HEK293 (cell line): ENCODE data around the gene MAN1C1.

Source experiments
- CTCF ChIA-PET: fragments of 350-600 bp; formaldehyde crosslinking; extraction: SDS; loops from one replicate; lab custom pipeline; 2021; ENCODE audit warnings: antibody characterized with exemption; lab: Yijun Ruan, JAX
- POLR2A ChIA-PET: fragments of 300-600 bp; formaldehyde crosslinking; extraction: SDS; loops from one replicate; lab custom pipeline; 2020; ENCODE audit warnings: antibody characterized with exemption, inconsistent platforms; lab: Yijun Ruan, JAX
- H3K27ac ChIP-seq: fragments of 200-500 bp; sonication (Bioruptor generic); 2 replicates; pipeline ENCODE4 v1.5.1; 2014; ENCODE audit warnings: low read depth, low read length, control low read depth, inconsistent platforms; ENCODE audit errors: extremely low read depth
- H3K36me3 ChIP-seq, 2 experiments: fragments of 200-500 bp in 1 of 2; sonication (Bioruptor generic) in 1 of 2; 1 replicate in 1 of 2; 2 replicates in 1 of 2; pipeline ENCODE4 v1.5.1; 2014 to 2017; ENCODE audit warnings: inconsistent platforms in 2 of 2, low read length in 2 of 2; ENCODE audit not compliant: control insufficient read depth in 2 of 2, insufficient read depth in 1 of 2
- H3K4me1 ChIP-seq: fragments of 200-500 bp; sonication (Bioruptor generic); 2 replicates; pipeline ENCODE4 v1.5.1; 2014; ENCODE audit warnings: mild to moderate bottlenecking, low read length, inconsistent platforms; ENCODE audit not compliant: control insufficient read depth, insufficient read depth
- H3K4me3 ChIP-seq: 2 replicates; pipeline ENCODE4 v1.5.1; 2011; ENCODE audit warnings: low read depth, mild to moderate bottlenecking, control low read depth, low read length, moderate library complexity
- H3K9me3 ChIP-seq: fragments of 200-500 bp; sonication (Bioruptor generic); 2 replicates; pipeline ENCODE4 v1.5.1; 2014; ENCODE audit warnings: low read depth, low read length, inconsistent platforms; ENCODE audit not compliant: control insufficient read depth, insufficient read depth
- EGR2 ChIP-seq: fragments of 450-650 bp; formaldehyde crosslinking; IDR thresholded peaks from 2 replicates; pipeline ENCODE4 v1.5.1; 2016; ENCODE audit warnings: low read depth, missing biosample characterization, missing genetic modification characterization
- FEZF1 ChIP-seq: fragments of 450-650 bp; formaldehyde crosslinking; IDR thresholded peaks from 2 replicates; pipeline ENCODE4 v1.5.1; 2016; ENCODE audit warnings: missing biosample characterization, missing genetic modification characterization
- GLI2 ChIP-seq: fragments of 450-650 bp; formaldehyde crosslinking; IDR thresholded peaks from 2 replicates; pipeline ENCODE4; 2017; ENCODE audit warnings: missing biosample characterization, missing genetic modification characterization, low read depth, borderline replicate concordance
- KLF1 ChIP-seq: fragments of 450-650 bp; formaldehyde crosslinking; IDR thresholded peaks from 2 replicates; pipeline ENCODE4 v1.5.1; 2016; ENCODE audit warnings: missing biosample characterization, missing genetic modification characterization
- PRDM6 ChIP-seq: fragments of 450-650 bp; formaldehyde crosslinking; IDR thresholded peaks from 2 replicates; pipeline ENCODE4 v1.5.1; 2017; ENCODE audit warnings: missing biosample characterization, missing genetic modification characterization
- SCRT1 ChIP-seq: fragments of 450-650 bp; formaldehyde crosslinking; IDR thresholded peaks from 2 replicates; pipeline ENCODE4 v1.5.1; 2016; ENCODE audit warnings: missing biosample characterization, missing genetic modification characterization, borderline replicate concordance
- ZBTB11 ChIP-seq: fragments of 450-650 bp; formaldehyde crosslinking; conservative IDR thresholded peaks from 2 replicates; pipeline ENCODE4 v1.5.1; 2016; ENCODE audit warnings: low read depth, missing biosample characterization, missing genetic modification characterization
- ZBTB26 ChIP-seq: fragments of 450-650 bp; formaldehyde crosslinking; optimal IDR thresholded peaks from 2 replicates; pipeline ENCODE3; 2016; ENCODE audit warnings: missing biosample characterization, mild to moderate bottlenecking, missing genetic modification characterization
- ZNF146 ChIP-seq: fragments of 450-650 bp; formaldehyde crosslinking; IDR thresholded peaks from 2 replicates; pipeline ENCODE4 v1.5.1; 2016; ENCODE audit warnings: missing biosample characterization, missing genetic modification characterization
- ZNF184 ChIP-seq: fragments of 450-650 bp; IDR thresholded peaks from 2 replicates; pipeline ENCODE4 v1.5.1; 2018; ENCODE audit warnings: missing biosample characterization, mild to moderate bottlenecking, missing genetic modification characterization
- ZNF223 ChIP-seq: fragments of 450-650 bp; formaldehyde crosslinking; IDR thresholded peaks from 2 replicates; pipeline ENCODE4 v1.5.1; 2016; ENCODE audit warnings: missing biosample characterization, missing genetic modification characterization
- ZNF23 ChIP-seq: fragments of 450-650 bp; formaldehyde crosslinking; IDR thresholded peaks from 2 replicates; pipeline ENCODE4 v1.5.1; 2016; ENCODE audit warnings: missing biosample characterization, missing genetic modification characterization, borderline replicate concordance
- ZNF544 ChIP-seq: fragments of 450-650 bp; formaldehyde crosslinking; IDR thresholded peaks from 2 replicates; pipeline ENCODE4 v1.5.0; 2017; ENCODE audit warnings: missing biosample characterization, missing genetic modification characterization
- ZNF571 ChIP-seq: fragments of 450-650 bp; formaldehyde crosslinking; IDR thresholded peaks from 2 replicates; pipeline ENCODE4 v1.5.0; 2017; ENCODE audit warnings: missing biosample characterization, missing genetic modification characterization
- ZNF600 ChIP-seq: fragments of 450-650 bp; formaldehyde crosslinking; IDR thresholded peaks from 2 replicates; pipeline ENCODE4 v1.5.1; 2016; ENCODE audit warnings: missing biosample characterization, missing genetic modification characterization
- ZNF664 ChIP-seq: fragments of 450-650 bp; formaldehyde crosslinking; IDR thresholded peaks from 2 replicates; pipeline ENCODE4 v1.5.1; 2016; ENCODE audit warnings: missing biosample characterization, missing genetic modification characterization
- ZNF670 ChIP-seq: fragments of 450-650 bp; formaldehyde crosslinking; IDR thresholded peaks from 2 replicates; pipeline ENCODE4 v1.5.1; 2016; ENCODE audit warnings: missing biosample characterization, missing genetic modification characterization, low read depth
- ZSCAN16 ChIP-seq: fragments of 450-650 bp; formaldehyde crosslinking; IDR thresholded peaks from 2 replicates; pipeline ENCODE4 v1.5.1; 2016; ENCODE audit warnings: missing biosample characterization, missing genetic modification characterization
- ZXDB ChIP-seq: fragments of 450-650 bp; formaldehyde crosslinking; IDR thresholded peaks from 2 replicates; pipeline ENCODE4 v1.5.1; 2016; ENCODE audit warnings: missing biosample characterization, missing genetic modification characterization

Gene MAN1C1

GRCh38 chr1:25626018-25626417 lies 9.4 kb downstream of the MAN1C1 start:
- no peak for TF ChIP-seq ZBTB11 (tag by site-specific recombination)
- no peak for TF ChIP-seq KLF1
- TF ChIP-seq SCRT1 (tag by site-specific recombination) = 0 out of 2 replicates have a peak, but pooled peaks have one; percentile 38
- no peak for TF ChIP-seq ZNF223 (tag by site-specific recombination)
- TF ChIP-seq FEZF1 (tag by site-specific recombination) = no peak
- TF ChIP-seq ZNF571 (tag by site-specific recombination) = no peak
- peak; percentile 93 for TF ChIP-seq ZNF184 (tag by site-specific recombination)
- no peak for TF ChIP-seq ZSCAN16
- TF ChIP-seq ZNF670 (tag by site-specific recombination) = no peak
- CTCF ChIA-PET = interaction anchor here (0.6 kb wide), 1 partner anchor 17 kb away, joined by 3 read pairs; no protein-coding TSS in a partner anchor
- H3K36me3 ChIP-seq = no peaks in the 10 kb centered on the region
- no peak overlapping the region for H3K4me3 ChIP-seq
- no peaks in the 10 kb centered on the region for H3K9me3 ChIP-seq
- H3K4me1 ChIP-seq = no peaks in the 10 kb centered on the region
- H3K27ac ChIP-seq = no peak overlapping the region
- POLR2A ChIA-PET = no interaction called here

GRCh38 chr1:25628741-25629421 lies 12.3 kb downstream of the MAN1C1 start:
- H3K9me3 ChIP-seq = no peaks in the 10 kb centered on the region
- H3K36me3 ChIP-seq = no peaks in the 10 kb centered on the region
- TF ChIP-seq ZNF544 (tag by site-specific recombination) (no peak), ZXDB (tag by site-specific recombination) (no peak), ZNF664 (tag by site-specific recombination) (no peak), GLI2 (no peak), ZNF146 (tag by site-specific recombination) (peak; percentile 61)
- no peaks in the 10 kb centered on the region for H3K4me1 ChIP-seq
- POLR2A ChIA-PET = no interaction called here
- CTCF ChIA-PET = interaction anchor here (0.6 to 1.7 kb wide), 2 partner anchors 9 to 128 kb away, joined by 3 to 8 read pairs; no protein-coding TSS in a partner anchor
- H3K27ac ChIP-seq = no peak overlapping the region
- no peak overlapping the region for H3K4me3 ChIP-seq

GRCh38 chr1:25629836-25630235 lies 13.2 kb downstream of the MAN1C1 start:
- no peaks in the 10 kb centered on the region for H3K9me3 ChIP-seq
- no peak overlapping the region for H3K4me3 ChIP-seq
- ChIA-PET POLR2A (no interaction called here), CTCF (no interaction called here)
- TF ChIP-seq PRDM6 (tag by site-specific recombination) = peak; percentile 61; the same call in 1 of the 2 replicates
- no peak for TF ChIP-seq ZBTB26
- no peak for TF ChIP-seq ZNF600 (tag by site-specific recombination)
- no peak for TF ChIP-seq ZNF23 (tag by site-specific recombination)
- TF ChIP-seq ZNF146 (tag by site-specific recombination) = no peak
- TF ChIP-seq EGR2 (tag by site-specific recombination) = no peak
- H3K27ac ChIP-seq = no peak overlapping the region
- H3K36me3 ChIP-seq = no peaks in the 10 kb centered on the region
- H3K4me1 ChIP-seq = no peaks in the 10 kb centered on the region
